ENCODE data around the gene RNF213. TPM values are rescaled to one million over a fixed set of nuclear protein-coding genes. Genes with fewer than 3 reads are reported as not detected.
"Not testable (repeated sequence)": the region's sequence is repeated elsewhere in the genome, so short reads cannot be mapped to it uniquely, and the experiment has no call there.

The RNF213 gene
- polyA plus RNA-seq, 1 donor (not counting 4 experiments of a cell fraction or from before 2014, with no cell fraction given), result 24.4 TPM

DNA sequence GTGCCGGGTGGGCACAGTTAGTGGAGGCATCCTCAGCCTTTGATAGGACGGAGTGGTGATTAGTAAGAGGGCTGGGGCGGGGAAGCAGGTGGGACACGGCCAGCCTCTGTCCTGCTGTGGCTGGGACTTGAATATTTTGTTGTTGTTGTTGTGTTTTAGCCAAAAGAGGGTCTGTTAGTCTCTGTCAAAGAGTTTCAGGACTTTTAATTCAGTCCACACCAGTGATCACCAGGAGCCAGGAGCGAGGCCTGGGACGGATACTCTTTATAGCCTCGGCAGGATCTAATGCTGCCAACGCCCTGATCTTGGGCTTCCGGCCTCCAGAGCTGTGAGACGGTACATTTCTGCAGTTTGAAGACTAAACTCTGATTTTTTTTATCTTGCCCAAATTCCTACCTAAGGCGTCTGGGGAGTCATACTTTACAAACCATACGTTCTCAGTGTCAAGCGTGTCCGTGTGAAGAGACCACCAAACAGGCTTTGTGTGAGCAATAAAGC, 2.9 kb upstream of the RNF213 start:
- TF ChIP-seq, protein P1, sequence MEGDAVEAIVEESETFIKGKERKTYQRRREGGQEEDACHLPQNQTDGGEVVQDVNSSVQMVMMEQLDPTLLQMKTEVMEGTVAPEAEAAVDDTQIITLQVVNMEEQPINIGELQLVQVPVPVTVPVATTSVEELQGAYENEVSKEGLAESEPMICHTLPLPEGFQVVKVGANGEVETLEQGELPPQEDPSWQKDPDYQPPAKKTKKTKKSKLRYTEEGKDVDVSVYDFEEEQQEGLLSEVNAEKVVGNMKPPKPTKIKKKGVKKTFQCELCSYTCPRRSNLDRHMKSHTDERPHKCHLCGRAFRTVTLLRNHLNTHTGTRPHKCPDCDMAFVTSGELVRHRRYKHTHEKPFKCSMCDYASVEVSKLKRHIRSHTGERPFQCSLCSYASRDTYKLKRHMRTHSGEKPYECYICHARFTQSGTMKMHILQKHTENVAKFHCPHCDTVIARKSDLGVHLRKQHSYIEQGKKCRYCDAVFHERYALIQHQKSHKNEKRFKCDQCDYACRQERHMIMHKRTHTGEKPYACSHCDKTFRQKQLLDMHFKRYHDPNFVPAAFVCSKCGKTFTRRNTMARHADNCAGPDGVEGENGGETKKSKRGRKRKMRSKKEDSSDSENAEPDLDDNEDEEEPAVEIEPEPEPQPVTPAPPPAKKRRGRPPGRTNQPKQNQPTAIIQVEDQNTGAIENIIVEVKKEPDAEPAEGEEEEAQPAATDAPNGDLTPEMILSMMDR (optimal IDR thresholded peaks at IDR 0.05 in 1 of 3, IDR thresholded peaks at IDR 0.05 in 1 of 3, conservative IDR thresholded peaks at IDR 0.05 in 1 of 3; ENCODE audit: extremely low read depth in 1 of 3, insufficient read depth in 2 of 3, low read length in 3 of 3), result no peak
- no peak for TF ChIP-seq EZH2 (IDR thresholded peaks at IDR 0.05; ENCODE audit: low read length)
- Histone ChIP-seq H3K27ac (ENCODE audit: control insufficient read depth, insufficient read depth, low read length) (peak overlapping the region; percentile 4), H2AFZ (ENCODE audit: control insufficient read depth, low read length) (no peak overlapping the region), H3K4me1 (ENCODE audit: control insufficient read depth, extremely low read depth, insufficient read depth, low read length) (peaks cover 44% of the 10 kb centered on the region), H3K36me3 (ENCODE audit: control insufficient read depth in 2 of 2, extremely low read depth in 1 of 2, insufficient read depth in 2 of 2, low read length in 2 of 2) (no peaks in the 10 kb centered on the region), H3K9me3 (ENCODE audit: control insufficient read depth, low read depth, low read length) (no peaks in the 10 kb centered on the region), H3K4me3 (ENCODE audit: control insufficient read depth in 2 of 3, extremely low read depth in 1 of 3, insufficient read depth in 2 of 3, low read depth in 1 of 3, low read length in 3 of 3) (no peak overlapping the region), H4K20me1 (ENCODE audit: control insufficient read depth, extremely low read depth, insufficient read depth, low read length) (no peaks in the 10 kb centered on the region), H3K9ac (ENCODE audit: control insufficient read depth, extremely low read depth, insufficient read depth, low read length) (no peak overlapping the region), H3K9me1 (ENCODE audit: control insufficient read depth, extremely low read depth, insufficient read depth, low read length) (no peaks in the 10 kb centered on the region), H3K79me2 (ENCODE audit: control insufficient read depth, insufficient read depth, low read length) (peaks cover 11% of the 10 kb centered on the region), H3K4me2 (ENCODE audit: control insufficient read depth, extremely low read depth, insufficient read depth, low read depth, low read length) (peak overlapping the region; percentile 8), H3K27me3 (ENCODE audit: control insufficient read depth, extremely low read depth, insufficient read depth, low read length) (no peaks in the 10 kb centered on the region)
- no peak for FAIRE-seq
- dilution Hi-C loops (cut with MboI; ENCODE audit: extremely low pct_ligation_motif_present, low sequenced_read_pairs), result no loop called here
- DNase-seq (ENCODE audit: low read depth, low spot score), result no peak

GRCh38 chr17:80258296-80258695, 2.4 kb upstream of the RNF213 start:
- H3K9ac ChIP-seq (ENCODE audit: control insufficient read depth, extremely low read depth, insufficient read depth, low read length); H3K27me3 ChIP-seq (ENCODE audit: control insufficient read depth, extremely low read depth, insufficient read depth, low read length); H3K4me3 ChIP-seq (ENCODE audit: control insufficient read depth in 2 of 3, extremely low read depth in 1 of 3, insufficient read depth in 2 of 3, low read depth in 1 of 3, low read length in 3 of 3); FAIRE-seq; H3K9me1 ChIP-seq (ENCODE audit: control insufficient read depth, extremely low read depth, insufficient read depth, low read length); H3K9me3 ChIP-seq (ENCODE audit: control insufficient read depth, low read depth, low read length); H4K20me1 ChIP-seq (ENCODE audit: control insufficient read depth, extremely low read depth, insufficient read depth, low read length); DNase-seq (ENCODE audit: low read depth, low spot score); dilution Hi-C loops (cut with MboI; ENCODE audit: extremely low pct_ligation_motif_present, low sequenced_read_pairs); H2AFZ ChIP-seq (ENCODE audit: control insufficient read depth, low read length); H3K4me2 ChIP-seq (ENCODE audit: control insufficient read depth, extremely low read depth, insufficient read depth, low read depth, low read length); H3K27ac ChIP-seq (ENCODE audit: control insufficient read depth, insufficient read depth, low read length); H3K36me3 ChIP-seq (ENCODE audit: control insufficient read depth in 2 of 2, extremely low read depth in 1 of 2, insufficient read depth in 2 of 2, low read length in 2 of 2): not testable (repeated sequence)
- peaks cover 13% of the 10 kb centered on the region for H3K79me2 ChIP-seq (ENCODE audit: control insufficient read depth, insufficient read depth, low read length)
- H3K4me1 ChIP-seq (ENCODE audit: control insufficient read depth, extremely low read depth, insufficient read depth, low read length), result peaks cover 43% of the 10 kb centered on the region

All from keratinocyte (primary cell).